ENCODE results near the gene HOXB2. TPM values are rescaled to one million over a fixed set of nuclear protein-coding genes. Genes with fewer than 3 reads are reported as not detected.

Gene HOXB2
- total RNA-seq: 8.0 and 8.6 TPM in 2 replicates

DNA sequence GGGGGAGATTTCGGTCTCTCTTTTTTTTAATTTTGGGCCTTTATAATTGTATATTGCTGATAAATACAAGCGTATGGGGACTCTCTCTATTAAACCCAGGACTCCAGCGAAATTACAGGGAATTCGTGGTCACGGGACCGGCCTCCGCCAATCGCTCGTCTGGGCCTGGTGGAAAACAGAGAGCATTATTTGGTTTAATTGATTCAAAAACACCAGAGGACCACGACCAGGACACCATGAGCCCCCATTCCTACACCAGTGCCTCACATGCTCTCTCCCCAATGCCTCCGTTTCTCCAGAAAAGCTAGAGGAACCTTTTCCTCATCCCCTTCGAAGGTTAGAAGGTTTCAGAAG lies at the start of gene HOXB2:
Gene HOXB2 (minus strand): TSS at position 88 of the 354 bp plus-strand sequence. CDS start 198 bp downstream, outside the sequence.

DNA sequence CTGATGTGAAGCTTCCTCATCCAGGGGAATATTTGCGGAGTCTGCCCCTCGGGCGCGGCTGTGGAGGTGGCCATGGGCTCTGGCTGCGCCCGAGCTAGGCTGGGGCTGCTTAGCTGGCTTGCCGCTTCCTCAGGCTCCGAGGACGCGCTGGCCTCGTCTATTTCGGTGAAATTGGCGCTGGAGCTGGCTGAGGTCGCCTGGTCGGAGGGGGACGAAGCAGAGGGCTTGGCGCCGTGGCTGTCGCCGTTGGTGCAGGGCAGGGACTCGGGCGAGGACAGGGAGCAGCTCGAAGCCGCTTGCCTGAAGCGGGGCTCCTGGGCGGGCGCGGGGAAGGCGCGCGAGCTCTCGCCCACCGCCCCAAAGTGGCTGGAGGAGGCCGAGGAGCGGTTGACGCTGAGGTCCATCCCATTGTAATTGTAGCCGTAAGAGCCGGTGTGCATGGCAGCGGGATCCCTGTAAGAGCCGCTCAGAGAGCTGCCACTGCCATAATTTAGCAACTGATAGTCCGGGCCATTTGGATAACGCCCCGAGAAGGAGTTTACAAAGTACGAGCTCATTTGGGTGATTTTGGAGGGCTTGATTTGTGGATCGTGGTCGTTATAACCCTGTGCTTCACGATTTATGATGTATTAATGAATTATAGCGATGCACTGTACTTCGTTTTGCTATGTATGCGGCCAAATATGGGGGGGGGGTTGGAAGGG lies 48.4 kb upstream of the HOXB2 start, which contains the start of gene HOXB5:
Gene HOXB5 (minus strand): TSS at position 654 of the 704 bp plus-strand sequence. CDS start 97 bp downstream, at position 557.

DNA sequence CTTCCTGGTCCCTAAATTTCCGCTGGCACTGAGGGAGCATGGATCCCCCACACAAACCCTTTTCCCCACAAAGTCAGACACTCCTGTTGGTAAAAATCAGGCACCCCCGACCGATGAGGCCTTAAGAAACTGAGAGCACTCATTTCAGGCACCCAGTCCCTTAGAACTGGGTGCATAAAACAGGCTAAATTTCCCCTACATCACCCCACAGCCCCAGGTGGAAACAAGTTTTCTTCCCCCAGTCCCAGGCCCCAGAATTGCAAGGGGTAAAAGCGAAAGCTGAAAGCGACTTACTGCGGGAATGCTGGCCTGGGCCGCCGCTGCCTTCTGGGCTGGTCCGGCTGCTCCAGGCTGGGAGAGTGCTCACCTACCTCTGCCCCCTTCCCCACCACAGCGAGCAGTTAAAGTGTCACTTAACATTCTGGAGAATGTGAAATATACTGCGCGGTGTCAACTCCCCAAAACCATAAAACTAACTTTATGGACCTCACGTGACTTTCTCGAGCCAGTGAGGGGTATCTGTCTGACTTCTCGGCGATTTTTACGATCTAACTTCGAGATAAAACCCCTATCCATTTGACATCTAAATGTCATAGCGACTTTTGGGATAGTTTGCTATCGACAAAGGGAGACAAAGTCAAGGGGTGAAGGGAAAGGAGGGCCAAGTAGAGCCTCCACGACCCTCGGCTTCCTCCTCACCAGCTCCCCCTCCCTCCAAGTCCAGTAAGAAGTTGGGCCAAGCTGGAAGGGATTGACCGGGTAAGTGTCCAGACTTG lies 45.1 kb upstream of the HOXB2 start, which contains the start of gene HOXB3:
Gene HOXB3 (minus strand): TSS at position 411 of the 776 bp plus-strand sequence. CDS start 37,767 bp downstream, outside the sequence.

DNA sequence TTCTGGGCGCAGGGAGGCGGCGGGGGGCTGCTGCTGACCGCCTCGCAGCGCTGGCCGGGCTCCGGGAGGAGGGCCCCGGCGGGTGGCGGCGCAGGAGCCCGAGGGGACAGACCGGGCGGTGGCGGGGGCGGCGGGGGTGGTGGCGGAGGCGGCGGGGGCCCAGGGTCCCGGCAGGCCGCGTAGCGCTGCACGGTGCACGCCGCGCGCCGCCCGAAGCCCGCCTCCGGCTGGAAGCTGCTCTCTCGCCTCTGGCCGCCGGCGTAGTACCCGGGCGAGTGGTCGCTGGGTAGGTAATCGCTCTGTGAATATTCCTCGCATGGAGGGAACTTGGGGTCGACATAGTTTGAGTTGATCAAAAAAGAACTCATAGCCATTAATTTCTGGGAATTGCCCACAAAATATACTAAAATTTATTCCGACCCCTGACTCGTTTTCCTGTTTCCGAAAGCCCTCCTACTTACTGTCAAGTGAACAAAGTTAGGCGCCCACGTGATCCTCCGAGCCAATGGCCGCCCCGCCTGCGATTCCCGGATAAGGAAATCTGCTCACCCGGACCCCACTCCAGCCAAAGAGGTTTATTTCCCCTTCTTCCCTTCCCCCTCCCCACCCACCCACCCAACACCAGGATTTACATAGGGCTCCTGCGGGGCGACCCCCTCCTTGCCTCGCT lies 33.2 kb upstream of the HOXB2 start, which contains the start of gene HOXB4:
Gene HOXB4 (minus strand): TSS at position 405 of the 670 bp plus-strand sequence. CDS start 31 bp downstream, at position 374.

DNA sequence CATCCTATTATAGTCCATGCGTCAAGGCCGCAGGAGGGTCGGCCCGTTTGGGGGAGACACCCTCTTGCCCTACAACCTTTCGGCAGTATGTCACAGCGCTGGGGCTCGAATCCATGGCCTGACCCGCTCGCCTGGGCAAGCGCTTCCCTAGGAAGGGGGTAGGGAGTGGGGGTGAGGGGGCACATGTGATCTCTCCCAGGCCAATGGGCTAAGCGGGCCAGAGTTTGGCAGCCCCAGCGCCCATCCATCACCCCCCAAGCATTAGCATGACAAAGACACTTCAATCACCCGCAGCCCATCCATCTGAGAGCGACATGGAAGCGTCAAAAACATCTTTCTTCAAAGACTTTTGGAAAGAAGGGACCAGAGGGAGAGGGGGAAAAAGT lies 14.0 kb downstream of the HOXB2 start, which contains the start of gene HOXB1:
Gene HOXB1 (minus strand): TSS at position 125 of the 386 bp plus-strand sequence. CDS start 107 bp downstream, at position 18.

Other genes with a start within 250 kb of the HOXB2 start
- not detected in 2 replicates for gene SKAP1, start 114.9 kb downstream of the HOXB2 start, total RNA-seq
- gene HOXB1, start 14.1 kb downstream of the HOXB2 start, total RNA-seq: not detected in 2 replicates
- gene HOXB4, start 33.2 kb upstream of the HOXB2 start, total RNA-seq: 1.00 and 1.1 TPM in 2 replicates
- gene HOXB3, start 45.1 kb upstream of the HOXB2 start, total RNA-seq: 3.0 and 4.0 TPM in 2 replicates
- not detected in 2 replicates for gene HOXB5, start 48.7 kb upstream of the HOXB2 start, total RNA-seq
- 0.62 and 0.77 TPM in 2 replicates for gene HOXB6, start 59.9 kb upstream of the HOXB2 start, total RNA-seq
- 1.4 and 1.7 TPM in 2 replicates for gene HOXB7, start 65.9 kb upstream of the HOXB2 start, total RNA-seq
- 0.22 TPM in 1 of 2 replicates, not detected in the other for gene HOXB8, start 70.2 kb upstream of the HOXB2 start, total RNA-seq
- gene HOXB9, start 81.2 kb upstream of the HOXB2 start, total RNA-seq: not detected in 2 replicates
- not detected in 2 replicates for gene PRAC1, start 177.4 kb upstream of the HOXB2 start, total RNA-seq
- not detected in 2 replicates for gene PRAC2, start 178.1 kb upstream of the HOXB2 start, total RNA-seq
- not detected in 2 replicates for gene HOXB13, start 183.6 kb upstream of the HOXB2 start, total RNA-seq

All from uterine smooth muscle cell (primary cell).